B cell (primary cell): Measurements from ENCODE around the gene OR6M1.

Experiments used
- EZH2 ChIP-seq: IDR thresholded peaks from 2 replicates; pipeline ENCODE4 v1.6.1; 2012; ENCODE audit warnings: borderline replicate concordance, low read depth, mild to moderate bottlenecking, moderate library complexity, low read length; ENCODE audit not compliant: insufficient read depth, poor library complexity, severe bottlenecking
- TF ChIP-seq, protein P1 (sequence below): fragments of 200-600 bp; IDR thresholded peaks from one replicate; pipeline ENCODE4 v1.8.0; 2022; ENCODE audit warnings: antibody characterized with exemption, mild to moderate bottlenecking

DNA sequence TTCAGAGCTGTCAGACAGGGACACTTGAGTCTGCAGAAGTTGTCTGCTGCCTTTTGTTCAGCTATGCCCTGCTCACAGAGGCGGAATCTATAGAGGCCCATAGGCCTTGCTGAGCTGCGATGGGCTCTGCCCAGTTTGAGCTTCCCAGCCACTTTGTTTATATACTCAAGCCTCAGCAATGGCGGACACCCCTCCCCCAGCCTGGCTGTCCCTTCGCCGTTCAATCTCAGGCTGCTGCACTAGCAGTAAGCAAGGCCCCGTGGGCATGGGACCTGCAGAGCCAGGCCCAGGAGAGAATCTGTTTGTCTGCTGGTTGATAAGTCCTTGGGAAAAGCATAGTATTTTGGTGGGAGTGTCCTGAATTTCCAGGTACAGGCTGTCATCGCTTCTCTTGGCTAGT is 23.6 kb upstream of the OR6M1 start:
- TF ChIP-seq, protein P1, sequence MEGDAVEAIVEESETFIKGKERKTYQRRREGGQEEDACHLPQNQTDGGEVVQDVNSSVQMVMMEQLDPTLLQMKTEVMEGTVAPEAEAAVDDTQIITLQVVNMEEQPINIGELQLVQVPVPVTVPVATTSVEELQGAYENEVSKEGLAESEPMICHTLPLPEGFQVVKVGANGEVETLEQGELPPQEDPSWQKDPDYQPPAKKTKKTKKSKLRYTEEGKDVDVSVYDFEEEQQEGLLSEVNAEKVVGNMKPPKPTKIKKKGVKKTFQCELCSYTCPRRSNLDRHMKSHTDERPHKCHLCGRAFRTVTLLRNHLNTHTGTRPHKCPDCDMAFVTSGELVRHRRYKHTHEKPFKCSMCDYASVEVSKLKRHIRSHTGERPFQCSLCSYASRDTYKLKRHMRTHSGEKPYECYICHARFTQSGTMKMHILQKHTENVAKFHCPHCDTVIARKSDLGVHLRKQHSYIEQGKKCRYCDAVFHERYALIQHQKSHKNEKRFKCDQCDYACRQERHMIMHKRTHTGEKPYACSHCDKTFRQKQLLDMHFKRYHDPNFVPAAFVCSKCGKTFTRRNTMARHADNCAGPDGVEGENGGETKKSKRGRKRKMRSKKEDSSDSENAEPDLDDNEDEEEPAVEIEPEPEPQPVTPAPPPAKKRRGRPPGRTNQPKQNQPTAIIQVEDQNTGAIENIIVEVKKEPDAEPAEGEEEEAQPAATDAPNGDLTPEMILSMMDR = no peak
- TF ChIP-seq EZH2 = no peak
